ENCODE results near the gene CD59.

The CD59 gene

GRCh38 chr11:33736148-33736812 is at the start of gene CD59:
Gene CD59 (minus strand): TSS chr11:33736423. CDS start chr11:33722445, 13,978 bp downstream.
- no peaks in the 10 kb centered on the region for H3K9me3 ChIP-seq (ENCODE audit: control insufficient read depth in 2 of 2, low read length in 2 of 2)
- peaks cover 17% of the 10 kb centered on the region for H3K4me1 ChIP-seq (ENCODE audit: control insufficient read depth, insufficient read depth, low read length)
- peak within 1 kb of the TSS; percentile 67 for H3K27ac ChIP-seq (ENCODE audit: low read length)
- peak within 1 kb of the TSS; percentile 87 for H3K4me3 ChIP-seq (ENCODE audit: low read length in 2 of 2)
- H3K9ac ChIP-seq (ENCODE audit: low read length in 2 of 2) = peak within 1 kb of the TSS; percentile 80 to 86
- H3K27me3 ChIP-seq (ENCODE audit: control insufficient read depth in 1 of 2, insufficient read depth in 2 of 2, low read length in 2 of 2) = no peaks in the 10 kb centered on the region
- peaks cover 0 to 5% of the 10 kb centered on the region in 2 donors for H3K36me3 ChIP-seq (ENCODE audit: control insufficient read depth in 2 of 2, insufficient read depth in 2 of 2, low read length in 2 of 2)

GRCh38 chr11:33785609-33786008 is 49.4 kb upstream of the CD59 start:
- no peak overlapping the region for H3K9ac ChIP-seq (ENCODE audit: low read length in 2 of 2)
- peaks cover 2 to 9% of the 10 kb centered on the region in 2 donors for H3K27me3 ChIP-seq (ENCODE audit: control insufficient read depth in 1 of 2, insufficient read depth in 2 of 2, low read length in 2 of 2)
- H3K4me1 ChIP-seq (ENCODE audit: control insufficient read depth, insufficient read depth, low read length) = no peaks in the 10 kb centered on the region
- no peaks in the 10 kb centered on the region for H3K36me3 ChIP-seq (ENCODE audit: control insufficient read depth in 2 of 2, insufficient read depth in 2 of 2, low read length in 2 of 2)
- no peak overlapping the region for H3K4me3 ChIP-seq (ENCODE audit: low read length in 2 of 2)
- peaks cover 0 to 3% of the 10 kb centered on the region in 2 donors for H3K9me3 ChIP-seq (ENCODE audit: control insufficient read depth in 2 of 2, low read length in 2 of 2)
- no peak overlapping the region for H3K27ac ChIP-seq (ENCODE audit: low read length)

- H3K4me1 ChIP-seq (ENCODE audit: control insufficient read depth, insufficient read depth, low read length) = peaks cover 15% of the 10 kb centered on the region
- no peaks in the 10 kb centered on the region for H3K36me3 ChIP-seq (ENCODE audit: control insufficient read depth in 2 of 2, insufficient read depth in 2 of 2, low read length in 2 of 2)
- no peak overlapping the region for H3K4me3 ChIP-seq (ENCODE audit: low read length in 2 of 2)
- peaks cover 2 to 9% of the 10 kb centered on the region in 2 donors for H3K27me3 ChIP-seq (ENCODE audit: control insufficient read depth in 1 of 2, insufficient read depth in 2 of 2, low read length in 2 of 2)
- H3K27ac ChIP-seq (ENCODE audit: low read length) = no peak overlapping the region
- H3K9me3 ChIP-seq (ENCODE audit: control insufficient read depth in 2 of 2, low read length in 2 of 2) = no peaks in the 10 kb centered on the region
- H3K9ac ChIP-seq (ENCODE audit: low read length in 2 of 2) = no peak overlapping the region
Observed at GRCh38 chr11:33779849-33780528, 43.8 kb upstream of the CD59 start.

- Histone ChIP-seq H3K27ac (ENCODE audit: low read length) (no peak overlapping the region), H3K9ac (ENCODE audit: low read length in 2 of 2) (no peak overlapping the region), H3K36me3 (ENCODE audit: control insufficient read depth in 2 of 2, insufficient read depth in 2 of 2, low read length in 2 of 2) (no peaks in the 10 kb centered on the region), H3K27me3 (ENCODE audit: control insufficient read depth in 1 of 2, insufficient read depth in 2 of 2, low read length in 2 of 2) (peaks cover 2 to 4% of the 10 kb centered on the region in 2 donors), H3K4me3 (ENCODE audit: low read length in 2 of 2) (no peak overlapping the region), H3K9me3 (ENCODE audit: control insufficient read depth in 2 of 2, low read length in 2 of 2) (no peaks in the 10 kb centered on the region), H3K4me1 (ENCODE audit: control insufficient read depth, insufficient read depth, low read length) (peaks cover 18% of the 10 kb centered on the region)
Observed at GRCh38 chr11:33778675-33779074, 42.5 kb upstream of the CD59 start.

GRCh38 chr11:33777906-33778305 is 41.7 kb upstream of the CD59 start:
- no peak overlapping the region for H3K4me3 ChIP-seq (ENCODE audit: low read length in 2 of 2)
- H3K9me3 ChIP-seq (ENCODE audit: control insufficient read depth in 2 of 2, low read length in 2 of 2) = no peaks in the 10 kb centered on the region
- H3K27me3 ChIP-seq (ENCODE audit: control insufficient read depth in 1 of 2, insufficient read depth in 2 of 2, low read length in 2 of 2) = peaks cover 2 to 4% of the 10 kb centered on the region in 2 donors

GRCh38 chr11:33775832-33776470 is 39.7 kb upstream of the CD59 start:
- Histone ChIP-seq H3K4me3 (ENCODE audit: low read length in 2 of 2) (peak overlapping the region in 1 of 2 donors; percentile 84), H3K4me1 (ENCODE audit: control insufficient read depth, insufficient read depth, low read length) (peaks cover 29% of the 10 kb centered on the region), H3K27me3 (ENCODE audit: control insufficient read depth in 1 of 2, insufficient read depth in 2 of 2, low read length in 2 of 2) (no peaks in the 10 kb centered on the region), H3K9me3 (ENCODE audit: control insufficient read depth in 2 of 2, low read length in 2 of 2) (no peaks in the 10 kb centered on the region), H3K36me3 (ENCODE audit: control insufficient read depth in 2 of 2, insufficient read depth in 2 of 2, low read length in 2 of 2) (no peaks in the 10 kb centered on the region), H3K27ac (ENCODE audit: low read length) (no peak overlapping the region), H3K9ac (ENCODE audit: low read length in 2 of 2) (no peak overlapping the region)

More at GRCh38 chr11:33777906-33778305, 41.7 kb upstream of the CD59 start:
- H3K36me3 ChIP-seq (ENCODE audit: control insufficient read depth in 2 of 2, insufficient read depth in 2 of 2, low read length in 2 of 2) = no peaks in the 10 kb centered on the region
- peaks cover 18% of the 10 kb centered on the region for H3K4me1 ChIP-seq (ENCODE audit: control insufficient read depth, insufficient read depth, low read length)
- no peak overlapping the region for H3K9ac ChIP-seq (ENCODE audit: low read length in 2 of 2)
- no peak overlapping the region for H3K27ac ChIP-seq (ENCODE audit: low read length)

- H3K36me3 ChIP-seq (ENCODE audit: control insufficient read depth in 2 of 2, insufficient read depth in 2 of 2, low read length in 2 of 2) = peaks cover 0 to under 1% of the 10 kb centered on the region in 2 donors
- H3K9me3 ChIP-seq (ENCODE audit: control insufficient read depth in 2 of 2, low read length in 2 of 2) = no peaks in the 10 kb centered on the region
- H3K27ac ChIP-seq (ENCODE audit: low read length) = no peak overlapping the region
- no peaks in the 10 kb centered on the region for H3K27me3 ChIP-seq (ENCODE audit: control insufficient read depth in 1 of 2, insufficient read depth in 2 of 2, low read length in 2 of 2)
- H3K4me1 ChIP-seq (ENCODE audit: control insufficient read depth, insufficient read depth, low read length) = peaks cover 29% of the 10 kb centered on the region
- H3K4me3 ChIP-seq (ENCODE audit: low read length in 2 of 2) = peak overlapping the region; percentile 84 to 93
- peak overlapping the region; percentile 84 to 97 for H3K9ac ChIP-seq (ENCODE audit: low read length in 2 of 2)
Observed at GRCh38 chr11:33775467-33775807, 39.2 kb upstream of the CD59 start.

GRCh38 chr11:33774736-33775466 is 38.7 kb upstream of the CD59 start:
- peak overlapping the region; percentile 91 for H3K27ac ChIP-seq (ENCODE audit: low read length)
- H3K9ac ChIP-seq (ENCODE audit: low read length in 2 of 2) = peak overlapping the region; percentile 84 to 97
- peak overlapping the region; percentile 84 to 93 for H3K4me3 ChIP-seq (ENCODE audit: low read length in 2 of 2)
- no peaks in the 10 kb centered on the region for H3K9me3 ChIP-seq (ENCODE audit: control insufficient read depth in 2 of 2, low read length in 2 of 2)
- peaks cover 0 to 3% of the 10 kb centered on the region in 2 donors for H3K36me3 ChIP-seq (ENCODE audit: control insufficient read depth in 2 of 2, insufficient read depth in 2 of 2, low read length in 2 of 2)
- peaks cover 24% of the 10 kb centered on the region for H3K4me1 ChIP-seq (ENCODE audit: control insufficient read depth, insufficient read depth, low read length)
- no peaks in the 10 kb centered on the region for H3K27me3 ChIP-seq (ENCODE audit: control insufficient read depth in 1 of 2, insufficient read depth in 2 of 2, low read length in 2 of 2)

- Histone ChIP-seq H3K27ac (ENCODE audit: low read length) (peak within 1 kb of the TSS; percentile 91), H3K36me3 (ENCODE audit: control insufficient read depth in 2 of 2, insufficient read depth in 2 of 2, low read length in 2 of 2) (peaks cover 3% of the 10 kb centered on the region in 2 donors), H3K9ac (ENCODE audit: low read length in 2 of 2) (peak within 1 kb of the TSS; percentile 87 to 97), H3K27me3 (ENCODE audit: control insufficient read depth in 1 of 2, insufficient read depth in 2 of 2, low read length in 2 of 2) (no peaks in the 10 kb centered on the region), H3K4me3 (ENCODE audit: low read length in 2 of 2) (peak within 1 kb of the TSS; percentile 90 to 93), H3K9me3 (ENCODE audit: control insufficient read depth in 2 of 2, low read length in 2 of 2) (no peaks in the 10 kb centered on the region), H3K4me1 (ENCODE audit: control insufficient read depth, insufficient read depth, low read length) (peaks cover 21% of the 10 kb centered on the region)
Observed at GRCh38 chr11:33773987-33774735, 37.9 kb upstream of the CD59 start, which contains the start of gene FBXO3. Gene FBXO3 (minus strand): TSS chr11:33774520. CDS start chr11:33774497, 23 bp downstream.

Data from stomach smooth muscle (tissue), 2 donors.